ENCODE measurements around the gene POU6F2. TPM values are rescaled to one million over a fixed set of nuclear protein-coding genes. Genes with fewer than 3 reads are reported as not detected.

POU6F2 gene
- total RNA-seq, 1 donor: under 0.01 TPM

GRCh38 chr7:39353615-39354376 is 376.1 kb downstream of the POU6F2 start:
- no peak overlapping the region for H3K4me3 ChIP-seq (ENCODE audit: low read depth, low read length)
- peak; percentile 69 for DNase-seq (ENCODE audit: low read depth)
- TF ChIP-seq CTCF (IDR thresholded peaks at IDR 0.05; ENCODE audit: insufficient read depth, low read depth, low read length): no peak

GRCh38 chr7:39355664-39356063 is 378.0 kb downstream of the POU6F2 start:
- no peak overlapping the region for H3K4me3 ChIP-seq (ENCODE audit: low read depth, low read length)
- TF ChIP-seq CTCF (IDR thresholded peaks at IDR 0.05; ENCODE audit: insufficient read depth, low read depth, low read length): no peak
- DNase-seq (ENCODE audit: low read depth): peak; percentile 11

- TF ChIP-seq CTCF (IDR thresholded peaks at IDR 0.05; ENCODE audit: insufficient read depth, low read depth, low read length): no peak
- DNase-seq (ENCODE audit: low read depth): no peak
- no peak overlapping the region for H3K4me3 ChIP-seq (ENCODE audit: low read depth, low read length)
Measured at GRCh38 chr7:39356172-39356925, 378.6 kb downstream of the POU6F2 start.

GRCh38 chr7:39357648-39358047 is 379.9 kb downstream of the POU6F2 start:
- peak; percentile 47 for TF ChIP-seq CTCF (IDR thresholded peaks at IDR 0.05; ENCODE audit: insufficient read depth, low read depth, low read length)
- DNase-seq (ENCODE audit: low read depth): no peak

GRCh38 chr7:39360038-39360437 is 382.3 kb downstream of the POU6F2 start:
- no peak for DNase-seq (ENCODE audit: low read depth)
- no peak overlapping the region for H3K4me3 ChIP-seq (ENCODE audit: low read depth, low read length)
- no peak for TF ChIP-seq CTCF (IDR thresholded peaks at IDR 0.05; ENCODE audit: insufficient read depth, low read depth, low read length)

More at GRCh38 chr7:39357648-39358047, 379.9 kb downstream of the POU6F2 start:
- H3K4me3 ChIP-seq (ENCODE audit: low read depth, low read length): no peak overlapping the region

GRCh38 chr7:39360766-39361165 is 383.1 kb downstream of the POU6F2 start:
- DNase-seq (ENCODE audit: low read depth): no peak
- no peak for TF ChIP-seq CTCF (IDR thresholded peaks at IDR 0.05; ENCODE audit: insufficient read depth, low read depth, low read length)
- H3K4me3 ChIP-seq (ENCODE audit: low read depth, low read length): no peak overlapping the region

Data from fibroblast of villous mesenchyme (primary cell).